SH-SY5Y (cell line): ENCODE data around the gene TLX2.

ENCODE experiments used
- GATA2 ChIP-seq: IDR thresholded peaks from 2 replicates; pipeline ENCODE4 v1.6.1; 2011; ENCODE audit warnings: mild to moderate bottlenecking, low read depth, low read length
- GATA3 ChIP-seq: IDR thresholded peaks from 2 replicates; pipeline ENCODE4 v1.6.1; 2011; ENCODE audit warnings: low read depth, mild to moderate bottlenecking, low read length, moderate library complexity

- TF ChIP-seq GATA3 (no peak), GATA2 (no peak)
Observed at GRCh38 chr2:74554820-74555531, 40.7 kb downstream of the TLX2 start.
